HG03571 (cell line): Measurements from ENCODE around the gene LHX3.

Source experiments
- ATAC-seq: cut with Tn5 transposase; IDR thresholded peaks from one replicate; pipeline ENCODE4 v1.9.1; 2021; ENCODE audit not compliant: unreplicated experiment

Gene LHX3

DNA sequence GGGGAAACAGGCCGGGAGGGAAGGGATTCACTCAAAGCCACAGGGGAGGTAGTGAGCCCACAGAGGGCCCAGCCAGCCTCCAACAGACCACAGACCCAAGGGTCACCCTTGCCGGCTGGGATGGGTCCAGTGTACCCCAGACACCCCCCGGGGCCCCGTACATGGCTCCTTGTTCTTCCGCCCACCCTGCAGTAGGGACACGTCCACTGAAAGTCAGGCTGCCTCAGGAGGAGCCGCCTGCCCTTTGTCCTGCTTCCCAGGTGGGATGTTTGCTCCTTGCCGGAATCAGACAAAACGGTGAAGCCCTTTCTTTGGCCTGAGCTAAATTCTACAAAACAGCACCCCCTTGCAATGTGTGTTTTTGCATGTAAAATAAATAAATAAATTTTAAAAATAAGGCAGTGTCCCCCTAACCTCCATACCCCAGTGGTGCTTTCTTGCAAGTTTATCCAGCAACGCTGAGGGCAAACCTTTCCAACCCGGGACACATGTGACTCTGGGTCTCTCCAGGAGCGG lies 25.8 kb downstream of the LHX3 start:
- ATAC-seq, result no peak

DNA sequence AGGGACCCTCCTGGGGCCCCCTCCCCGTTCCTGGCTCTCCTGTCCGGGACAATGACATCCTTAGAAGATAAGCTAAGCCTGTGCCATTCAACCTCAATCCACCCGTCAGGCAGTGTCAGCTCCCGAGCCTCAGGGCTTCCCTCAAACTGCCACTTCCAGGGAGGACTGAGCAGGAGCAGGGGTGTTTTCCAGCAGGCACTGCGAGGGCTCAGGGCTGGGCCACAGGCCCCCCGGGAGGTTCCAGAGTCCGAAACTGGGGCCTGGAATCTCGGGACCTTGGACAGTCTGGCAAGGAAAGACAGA lies 26.2 kb downstream of the LHX3 start:
- ATAC-seq, result no peak

DNA sequence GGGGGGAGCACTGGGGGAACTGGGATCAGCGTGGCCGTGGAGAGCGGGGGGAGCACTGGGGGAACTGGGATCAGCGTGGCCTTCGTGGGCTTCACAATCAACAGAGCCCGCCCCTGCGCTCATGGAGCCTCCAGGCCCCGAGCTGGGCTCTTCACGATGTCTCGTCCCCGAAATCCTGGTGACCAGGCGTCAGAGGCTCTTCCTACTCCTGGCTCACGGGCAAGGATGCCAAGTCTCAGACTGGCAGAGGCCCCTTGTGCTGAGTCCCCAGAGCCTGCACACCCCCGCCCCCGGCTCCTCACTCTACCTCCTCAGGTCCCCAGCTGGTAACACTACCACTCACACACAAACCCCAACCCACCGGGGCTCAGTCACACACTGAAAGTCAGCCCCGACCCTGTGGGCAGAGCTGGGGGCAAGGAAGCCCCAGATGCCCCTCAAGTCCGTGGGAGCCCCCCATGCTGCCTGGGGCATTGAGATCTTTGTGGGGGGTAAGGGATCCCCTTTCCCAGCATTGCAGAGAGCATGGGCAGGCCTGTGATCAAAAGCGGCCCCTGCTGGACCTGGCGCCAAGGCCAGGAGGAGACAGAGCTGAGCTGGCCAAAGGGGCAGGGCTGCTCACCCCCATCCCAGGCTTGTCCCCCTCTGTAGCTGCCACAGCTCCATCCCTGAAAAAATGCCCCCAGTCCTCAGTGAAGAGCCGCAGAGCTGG lies 26.7 kb downstream of the LHX3 start:
- no peak for ATAC-seq

DNA sequence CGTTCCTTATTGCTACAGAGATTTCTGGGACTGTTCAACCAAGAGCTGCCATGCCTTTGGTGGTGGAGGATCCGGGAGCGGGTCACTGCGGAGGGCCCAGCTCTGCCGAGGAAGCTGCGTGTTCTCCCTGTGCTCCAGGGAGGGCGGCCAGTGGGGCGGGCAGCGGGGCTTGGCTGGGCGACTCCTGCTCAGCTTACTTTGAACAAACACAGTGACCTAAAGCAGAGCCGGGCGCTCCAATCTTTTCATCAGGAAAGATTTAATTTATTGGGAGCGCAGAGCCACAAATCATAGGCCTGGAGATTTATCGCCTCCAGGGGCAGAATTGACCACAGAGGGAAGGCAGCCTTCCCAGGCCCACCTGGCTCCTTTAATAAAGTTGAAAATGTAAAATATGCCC lies 27.7 kb downstream of the LHX3 start:
- ATAC-seq, result no peak

DNA sequence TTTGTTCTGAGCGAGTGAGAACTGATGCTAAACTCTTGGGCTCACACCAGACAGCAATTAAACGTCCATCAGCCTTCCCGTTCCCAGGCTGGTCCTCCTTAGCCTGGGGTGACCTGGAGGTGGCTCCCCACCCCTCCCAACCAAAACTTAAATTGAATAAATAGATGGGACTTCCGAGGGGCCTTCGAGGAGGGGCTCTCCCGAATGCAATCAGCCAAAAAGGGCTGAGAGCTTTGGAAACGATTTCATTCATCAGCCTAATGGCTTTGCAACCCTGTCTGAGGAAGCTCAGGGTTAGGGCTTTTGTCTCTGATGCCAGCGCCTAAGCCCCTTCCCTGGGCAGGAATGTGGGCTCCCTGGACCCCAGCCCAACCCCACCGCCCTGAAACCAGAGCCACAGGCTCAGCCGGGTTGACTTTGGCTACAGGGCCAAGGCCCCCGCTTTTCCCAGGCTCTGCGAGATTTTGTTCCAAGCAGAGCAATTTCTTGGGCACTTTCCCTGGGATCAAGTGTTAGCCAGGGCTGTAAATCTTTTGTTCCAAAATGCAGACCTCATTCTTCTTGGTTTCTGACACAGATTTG lies 29.2 kb downstream of the LHX3 start:
- no peak for ATAC-seq

DNA sequence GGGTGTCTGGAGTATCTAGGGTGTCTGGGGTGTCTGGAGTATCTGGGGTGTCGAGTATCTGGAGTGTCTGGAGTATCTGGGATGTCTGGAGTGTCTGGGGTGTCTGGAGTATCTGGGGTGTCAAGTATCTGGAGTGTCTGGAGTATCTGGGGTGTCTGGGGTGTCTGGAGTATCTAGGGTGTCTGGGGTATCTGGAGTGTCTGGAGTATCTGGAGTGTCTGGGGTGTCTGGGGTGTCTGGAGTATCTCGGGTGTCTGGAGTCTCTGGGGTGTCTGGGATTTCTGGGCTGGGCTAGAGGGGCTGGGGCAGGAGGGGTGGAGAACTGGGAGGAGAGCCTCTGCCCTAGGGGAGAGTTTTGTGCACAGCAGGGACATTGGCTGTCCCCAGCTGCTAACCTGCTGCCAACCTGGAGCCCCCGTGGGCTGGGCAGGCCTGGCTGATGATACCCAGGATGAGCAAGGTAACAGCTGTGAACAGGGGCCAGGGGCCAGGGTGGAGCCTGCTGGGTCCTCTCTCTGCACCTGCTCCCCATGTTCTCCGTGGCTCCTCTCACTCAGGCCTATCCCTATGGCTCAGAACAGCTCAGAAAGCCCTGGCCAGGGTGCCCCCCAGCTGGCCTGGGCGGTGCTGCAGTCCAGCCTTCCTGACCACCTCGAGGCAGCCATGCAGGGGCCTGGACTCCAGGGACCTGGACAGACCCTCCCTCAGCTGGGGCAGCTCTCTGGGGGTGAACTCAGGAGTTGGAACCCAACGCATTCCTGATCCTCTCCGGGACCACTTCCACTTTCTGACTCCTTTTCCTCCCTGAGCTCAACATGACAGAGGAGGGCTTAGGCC lies 29.9 kb downstream of the LHX3 start:
- no peak for ATAC-seq

DNA sequence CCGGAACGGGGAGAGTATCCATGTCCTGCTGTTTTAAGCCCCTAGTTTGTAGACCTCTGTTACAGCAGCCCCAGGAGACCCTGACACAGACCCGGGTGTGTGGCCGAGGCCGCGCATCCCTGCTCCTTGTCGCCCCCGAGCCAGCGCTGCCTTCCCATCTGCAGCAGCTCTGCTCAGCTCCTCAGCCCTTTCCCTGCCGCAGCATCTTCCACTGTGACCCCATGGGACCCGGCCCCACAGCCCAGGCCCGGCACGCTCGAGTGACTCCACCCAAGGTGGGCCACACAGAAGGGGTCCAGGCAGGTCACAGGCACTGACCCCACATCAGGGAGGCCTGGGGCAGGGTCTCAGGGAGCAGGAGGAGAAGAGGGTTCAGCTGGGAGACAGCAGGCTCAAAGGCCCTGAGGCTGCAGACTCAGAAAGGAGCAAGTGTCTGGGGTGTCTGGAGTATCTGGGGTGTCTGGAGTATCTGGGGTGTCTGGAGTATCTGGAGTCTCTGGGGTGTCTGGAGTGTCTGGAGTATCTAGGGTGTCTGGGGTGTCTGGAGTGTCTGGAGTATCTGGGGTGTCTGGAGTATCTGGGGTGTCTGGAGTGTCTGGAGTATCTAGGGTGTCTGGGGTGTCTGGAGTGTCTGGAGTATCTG lies 31.2 kb downstream of the LHX3 start:
- ATAC-seq, result no peak

DNA sequence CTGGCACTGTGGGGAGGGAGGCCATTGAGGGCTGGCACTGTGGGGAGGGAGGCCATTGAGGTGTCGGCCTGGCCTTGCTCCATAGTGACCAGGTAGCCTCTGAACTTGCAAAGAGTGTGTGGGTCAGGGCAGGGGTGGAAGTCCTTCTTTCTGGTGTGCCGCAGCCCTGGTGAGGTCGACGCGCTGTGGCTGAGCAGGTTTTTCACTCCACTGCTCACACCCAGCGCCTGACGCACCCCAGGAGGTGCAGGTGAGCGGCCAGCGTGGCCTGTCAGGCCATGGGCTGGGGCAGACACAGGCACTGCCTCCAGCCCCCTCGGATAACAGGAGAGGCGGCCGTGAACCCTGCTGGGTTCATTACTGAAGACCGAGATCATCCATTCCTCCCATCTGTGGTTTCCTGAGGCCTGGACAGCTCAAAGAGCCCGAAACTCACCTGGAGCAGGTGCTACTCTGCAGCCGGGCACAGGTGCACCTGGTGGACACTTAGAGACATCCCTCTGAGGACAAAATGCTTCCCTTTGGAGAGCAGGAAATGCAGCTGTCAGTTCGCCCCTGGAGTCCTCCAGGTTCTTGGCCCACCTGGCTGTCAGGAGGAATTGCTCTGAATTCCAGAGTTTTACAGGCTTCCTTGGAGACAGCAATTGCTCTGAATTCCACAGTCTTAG lies 32.4 kb downstream of the LHX3 start:
- ATAC-seq, result no peak

DNA sequence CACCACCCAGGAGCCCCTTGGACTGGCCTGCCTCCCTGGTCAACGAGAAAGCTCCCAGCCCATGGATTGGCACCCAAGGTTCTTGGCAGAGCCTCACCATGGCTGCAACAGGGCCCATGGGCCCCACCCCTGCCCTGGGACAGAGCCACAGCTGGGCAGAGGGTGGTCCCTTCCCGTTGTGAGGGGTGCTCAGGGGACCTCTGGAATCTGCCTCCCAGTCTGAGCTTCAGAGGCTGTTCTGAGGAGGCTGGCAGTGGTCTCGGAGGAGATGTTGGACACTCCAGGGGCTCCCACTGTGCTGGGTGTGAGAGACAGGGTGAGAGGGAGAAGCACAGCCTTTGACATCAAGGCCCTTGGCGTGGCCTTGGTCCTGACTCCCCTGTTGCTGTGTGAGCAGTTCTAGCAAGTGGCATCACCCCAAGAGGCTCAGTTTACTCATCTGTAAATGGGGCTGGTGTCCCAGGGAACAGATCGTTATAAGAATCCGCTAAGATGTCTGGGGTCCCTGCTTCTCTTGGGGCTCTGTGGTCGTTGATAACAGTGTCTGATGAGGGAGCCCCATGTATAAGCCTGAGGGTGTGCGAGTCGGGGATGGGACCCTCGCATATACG lies 33.0 kb downstream of the LHX3 start:
- ATAC-seq, result no peak

DNA sequence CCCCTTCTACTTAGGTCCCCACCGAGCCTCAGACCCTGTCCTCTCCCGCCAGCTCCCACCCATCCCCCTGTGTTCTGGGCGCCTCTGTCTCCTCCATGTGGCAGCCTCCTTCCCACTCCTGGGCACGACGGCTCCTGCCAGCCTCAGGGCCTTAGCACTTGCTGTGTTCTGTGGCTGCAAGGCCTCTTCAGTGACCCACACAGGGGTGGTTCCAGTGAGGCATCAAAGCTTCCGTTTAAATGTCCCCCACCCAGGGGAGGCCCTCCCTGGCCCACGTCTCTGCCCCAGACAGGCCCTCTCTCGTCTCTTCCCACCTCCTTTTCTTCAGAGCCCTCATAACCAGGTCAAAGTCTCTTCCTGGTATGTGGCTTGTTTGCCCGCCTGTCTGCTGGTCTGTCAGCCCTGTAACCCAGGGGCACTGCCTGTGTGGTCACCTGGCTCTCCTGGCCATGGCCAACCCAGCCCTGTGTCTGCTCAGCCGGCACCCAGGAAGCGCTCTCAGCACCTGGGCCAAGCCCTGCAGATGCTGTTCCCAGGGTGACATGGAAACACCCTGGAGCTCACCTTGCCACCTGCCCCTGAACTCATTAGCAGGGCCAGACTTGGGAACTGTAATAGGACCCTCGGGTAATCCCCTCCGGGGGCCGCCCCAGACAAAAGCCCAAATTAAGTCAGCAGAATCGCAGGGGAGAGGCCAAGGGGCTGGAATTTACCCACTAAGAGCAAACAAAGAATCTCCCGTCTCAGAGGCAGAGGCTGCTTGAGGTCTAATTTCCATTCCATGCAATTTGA lies 33.7 kb downstream of the LHX3 start:
- ATAC-seq, result no peak

DNA sequence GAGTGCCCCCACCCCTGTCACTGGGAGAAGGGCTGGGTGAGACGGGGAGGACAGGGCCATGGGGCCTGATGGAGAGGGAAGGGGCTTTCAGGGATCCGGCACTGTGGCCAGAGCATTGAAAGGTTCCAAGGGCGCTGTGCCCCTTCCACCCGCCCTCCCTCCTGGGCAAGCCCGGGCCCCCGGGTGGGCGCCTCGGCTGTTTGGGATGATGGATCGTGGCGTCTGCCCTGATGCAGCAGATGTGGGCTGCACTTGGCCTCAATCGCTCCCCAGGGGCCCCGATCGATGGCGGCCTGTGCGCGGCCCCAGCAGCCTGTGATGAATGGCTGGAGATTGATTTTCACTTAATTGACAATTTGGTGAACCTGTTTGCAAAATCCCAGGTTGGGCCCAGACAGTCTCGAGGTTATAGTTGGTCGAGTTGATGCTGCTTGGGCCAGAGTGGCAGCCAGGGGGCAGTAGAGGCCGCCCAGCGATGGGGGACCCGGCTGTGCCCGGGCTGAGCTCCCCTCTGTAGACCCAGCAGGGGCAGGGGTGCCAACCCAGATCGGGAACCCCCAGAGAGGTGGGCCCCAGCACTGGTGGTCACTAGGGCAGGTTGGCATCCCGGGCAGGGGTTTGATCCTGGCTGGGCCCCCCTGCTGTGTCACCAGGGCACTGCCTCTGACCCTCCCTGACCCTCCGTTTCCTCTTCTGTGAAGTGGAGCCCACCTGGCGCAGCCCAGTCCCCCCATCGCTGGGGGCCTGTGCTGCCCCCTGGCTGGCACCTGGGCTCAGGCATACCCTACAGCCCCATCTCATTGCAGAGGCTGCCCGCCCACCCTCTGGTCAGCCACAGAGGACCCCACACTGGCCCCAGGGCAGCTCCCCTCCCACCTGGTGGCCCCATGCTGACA lies 34.7 kb downstream of the LHX3 start:
- no peak for ATAC-seq

DNA sequence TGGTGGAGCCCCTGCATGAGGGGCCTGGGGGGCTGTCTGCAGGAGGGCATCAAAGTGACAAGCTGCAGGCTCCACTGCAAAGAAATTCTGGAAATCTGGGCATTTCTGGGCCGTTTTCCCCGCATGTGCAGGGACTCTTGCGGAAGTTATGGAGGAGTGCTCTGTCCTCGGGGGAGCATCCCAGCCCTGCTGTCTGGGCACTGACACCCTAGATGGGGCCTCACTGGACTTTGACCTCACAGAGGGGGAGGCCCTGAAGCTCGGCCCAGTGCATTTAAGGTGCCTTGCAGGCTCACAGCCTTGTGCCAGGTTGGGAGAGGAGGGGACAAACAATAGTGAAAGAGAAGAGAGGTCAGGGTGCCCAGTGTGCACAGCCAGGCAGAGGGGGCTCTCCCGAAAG lies 35.4 kb downstream of the LHX3 start:
- no peak for ATAC-seq

DNA sequence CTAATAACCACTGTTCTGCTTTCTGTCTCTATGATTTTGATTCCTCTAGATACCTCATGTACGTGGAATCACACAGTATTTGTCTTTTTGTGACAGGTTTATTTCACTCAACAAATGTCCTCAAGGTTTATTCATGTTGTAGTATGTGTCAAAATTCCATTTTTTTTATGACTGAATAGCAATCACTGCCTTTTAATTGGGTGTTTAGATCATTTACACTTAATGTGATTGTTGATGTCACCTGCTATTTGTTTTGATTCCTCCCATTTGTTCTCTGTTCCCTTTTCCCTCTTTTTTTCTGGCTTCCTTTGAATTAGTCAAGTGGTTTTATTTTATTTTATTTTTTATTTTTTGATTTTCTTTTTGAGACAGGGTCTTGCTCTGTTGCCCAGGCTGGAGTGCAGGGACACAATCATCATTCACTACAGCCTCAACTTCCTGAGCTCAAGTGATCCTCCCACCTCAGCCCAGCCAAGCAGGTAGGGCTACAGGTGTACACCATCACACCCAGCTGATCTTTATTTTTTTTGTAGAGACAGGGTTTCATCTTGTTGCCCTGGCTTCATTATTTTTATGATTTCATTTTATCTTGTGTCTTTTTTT lies 41.6 kb downstream of the LHX3 start:
- ATAC-seq, result no peak

DNA sequence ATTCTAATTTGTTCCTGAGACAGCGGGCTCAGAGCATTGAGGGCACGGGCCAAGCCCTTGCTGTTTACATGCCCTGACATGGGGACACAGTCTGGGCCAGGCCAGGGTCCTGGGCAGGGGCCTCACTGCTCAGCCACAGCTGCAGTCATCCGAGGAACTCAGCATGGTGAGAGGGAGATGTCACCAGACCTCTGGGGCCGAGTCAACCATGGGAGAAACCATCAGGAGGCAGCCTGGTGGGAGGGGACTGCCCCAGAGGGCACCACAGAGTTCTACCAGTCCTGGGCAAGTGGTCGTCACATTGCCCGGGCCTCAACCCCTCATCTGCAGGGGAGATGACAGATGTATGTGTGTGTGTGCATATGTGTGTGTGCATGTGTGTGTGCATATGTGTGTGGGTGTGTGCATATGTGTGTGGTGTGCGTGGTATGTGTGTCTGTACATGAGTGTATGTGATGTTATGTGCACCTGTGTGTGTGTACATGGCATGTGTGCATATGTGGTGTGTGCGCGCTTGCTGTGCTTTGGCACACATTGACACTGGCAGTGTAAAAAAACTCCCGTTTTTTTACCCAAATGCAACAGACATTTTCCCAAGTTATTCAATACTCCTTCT lies 43.8 kb downstream of the LHX3 start:
- no peak for ATAC-seq

DNA sequence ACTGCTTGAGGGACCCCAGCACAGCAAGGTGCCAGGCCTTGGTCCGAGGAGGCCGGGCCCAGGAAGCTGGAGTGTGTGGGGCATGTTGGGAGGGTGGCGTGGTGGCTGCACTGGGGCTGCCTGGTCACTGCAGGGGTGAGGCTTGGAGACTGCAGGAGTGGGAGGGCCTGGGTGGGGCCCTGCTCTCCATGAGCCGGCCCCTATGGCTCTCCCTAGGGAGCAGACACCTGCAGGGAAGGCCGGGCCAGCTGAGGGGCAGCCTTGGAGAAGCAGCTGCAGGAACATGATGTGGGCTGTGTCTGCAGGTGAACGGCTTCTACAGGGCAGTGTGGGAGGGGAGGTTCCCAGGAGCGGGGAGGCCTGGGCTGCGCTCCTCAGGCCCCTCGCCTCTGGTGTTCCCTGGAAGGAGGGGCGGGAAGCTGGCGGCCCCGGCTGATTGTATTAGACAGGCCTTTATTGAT lies 44.5 kb downstream of the LHX3 start:
- ATAC-seq, result no peak

DNA sequence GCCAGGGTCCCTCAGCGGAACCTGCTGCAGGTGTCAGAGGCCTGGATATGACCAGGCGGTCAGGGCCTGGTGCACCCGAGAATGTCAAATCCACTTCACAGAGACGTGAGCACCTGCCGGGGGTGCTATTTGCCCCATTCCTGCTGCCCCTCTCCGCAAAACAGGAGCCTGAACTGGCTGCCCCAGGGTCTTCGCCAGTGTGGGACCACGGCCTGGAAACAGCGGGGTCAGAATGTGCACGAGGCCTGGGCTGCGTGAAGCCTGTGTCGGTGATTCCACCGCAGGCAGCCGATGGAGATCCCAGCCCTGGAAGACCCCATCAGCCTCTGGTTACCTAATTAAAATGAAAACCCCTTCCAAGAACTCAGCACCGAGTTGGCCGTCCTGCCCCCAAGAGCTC lies 45.1 kb downstream of the LHX3 start:
- ATAC-seq, result no peak

DNA sequence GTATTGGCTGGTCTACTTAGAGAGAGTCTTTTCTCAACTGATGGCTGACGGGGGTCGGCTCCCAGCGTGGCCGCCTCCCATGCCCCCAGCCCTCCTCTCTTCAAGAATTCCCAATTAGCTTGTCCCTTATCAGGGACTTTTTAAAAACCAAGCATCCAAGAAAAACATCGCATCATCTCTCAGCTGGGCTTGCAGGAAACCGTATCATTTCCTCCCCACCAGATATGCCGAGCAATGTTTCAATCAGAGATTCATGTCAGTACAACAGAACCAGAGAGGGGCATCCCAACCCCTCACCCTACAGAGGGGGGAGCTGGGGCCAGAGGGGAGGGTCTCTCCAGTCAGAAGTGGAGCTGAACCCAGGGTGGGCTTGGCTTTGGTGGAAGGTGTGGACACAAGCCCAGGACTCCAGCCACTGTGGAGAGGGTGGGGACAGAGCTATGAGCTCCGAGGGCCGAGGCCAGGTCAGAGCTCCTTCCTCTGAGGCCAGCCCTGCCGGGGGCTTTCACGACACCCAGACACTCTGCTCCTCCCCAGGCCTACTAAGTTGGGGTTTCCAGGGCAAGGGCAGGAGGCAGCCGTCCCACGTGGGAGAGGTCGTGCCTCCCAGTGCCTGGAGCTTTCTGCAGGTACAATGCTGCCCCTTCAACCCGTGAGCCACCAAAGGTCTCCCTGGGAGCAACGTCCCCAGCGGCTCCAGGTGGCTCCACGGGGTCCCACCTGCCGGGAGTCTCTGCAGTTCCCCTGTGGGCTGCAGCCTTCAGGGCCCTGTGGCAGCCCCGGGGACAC lies 47.3 kb downstream of the LHX3 start:
- ATAC-seq, result no peak
